Measurements from ENCODE around the gene KANSL1.

DNA sequence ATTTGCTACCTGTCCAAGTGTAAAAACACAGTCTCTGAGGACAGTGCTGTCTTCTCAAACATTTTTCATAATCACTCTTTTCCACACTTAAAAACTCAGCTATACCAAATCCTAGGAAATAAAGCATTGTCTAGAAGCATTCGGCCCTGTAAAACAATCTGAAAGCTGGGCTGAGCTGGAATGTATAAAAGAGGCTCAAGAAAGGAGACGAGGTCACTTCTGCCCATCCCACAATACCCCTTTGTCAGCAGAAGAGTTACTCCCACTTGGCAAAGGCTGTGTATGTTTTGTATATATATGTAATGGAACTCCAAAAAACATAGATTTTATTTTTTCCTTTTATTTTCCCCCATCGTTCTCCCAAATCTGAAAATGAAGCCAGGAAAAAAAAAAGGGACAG is 150.3 kb downstream of the KANSL1 start:
- TF ChIP-seq, protein P1, sequence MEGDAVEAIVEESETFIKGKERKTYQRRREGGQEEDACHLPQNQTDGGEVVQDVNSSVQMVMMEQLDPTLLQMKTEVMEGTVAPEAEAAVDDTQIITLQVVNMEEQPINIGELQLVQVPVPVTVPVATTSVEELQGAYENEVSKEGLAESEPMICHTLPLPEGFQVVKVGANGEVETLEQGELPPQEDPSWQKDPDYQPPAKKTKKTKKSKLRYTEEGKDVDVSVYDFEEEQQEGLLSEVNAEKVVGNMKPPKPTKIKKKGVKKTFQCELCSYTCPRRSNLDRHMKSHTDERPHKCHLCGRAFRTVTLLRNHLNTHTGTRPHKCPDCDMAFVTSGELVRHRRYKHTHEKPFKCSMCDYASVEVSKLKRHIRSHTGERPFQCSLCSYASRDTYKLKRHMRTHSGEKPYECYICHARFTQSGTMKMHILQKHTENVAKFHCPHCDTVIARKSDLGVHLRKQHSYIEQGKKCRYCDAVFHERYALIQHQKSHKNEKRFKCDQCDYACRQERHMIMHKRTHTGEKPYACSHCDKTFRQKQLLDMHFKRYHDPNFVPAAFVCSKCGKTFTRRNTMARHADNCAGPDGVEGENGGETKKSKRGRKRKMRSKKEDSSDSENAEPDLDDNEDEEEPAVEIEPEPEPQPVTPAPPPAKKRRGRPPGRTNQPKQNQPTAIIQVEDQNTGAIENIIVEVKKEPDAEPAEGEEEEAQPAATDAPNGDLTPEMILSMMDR (conservative IDR thresholded peaks at IDR 0.05; ENCODE audit: low read depth, low read length) = no peak
- TF ChIP-seq EZH2 (IDR thresholded peaks at IDR 0.05; ENCODE audit: low read length, unreplicated experiment) (no peak), EZH2phosphoT487 (IDR thresholded peaks at IDR 0.05; ENCODE audit: borderline replicate concordance, low read length) (no peak)

All from PC-3 (cell line).